GM23338 (cell line): ENCODE results near the gene ZNF217.

ENCODE experiments used
- EZH2 ChIP-seq: fragments of 200-600 bp; sonication (generic); IDR thresholded peaks from one replicate; pipeline ENCODE4 v1.8.0; 2017; ENCODE audit warnings: antibody characterized with exemption, mild to moderate bottlenecking, low read depth; ENCODE audit not compliant: unreplicated experiment
- TF ChIP-seq, protein P1 (sequence below), 2 experiments: fragments of 200-600 bp in 1 of 2; sonication (generic) in 1 of 2; conservative IDR thresholded peaks; 2 replicates each; pipeline versions ENCODE4 v1.5.1 to v1.6.1; 2016 to 2017; ENCODE audit warnings: antibody characterized with exemption in 2 of 2, low read depth in 2 of 2, mild to moderate bottlenecking in 2 of 2, moderate library complexity in 1 of 2

DNA sequence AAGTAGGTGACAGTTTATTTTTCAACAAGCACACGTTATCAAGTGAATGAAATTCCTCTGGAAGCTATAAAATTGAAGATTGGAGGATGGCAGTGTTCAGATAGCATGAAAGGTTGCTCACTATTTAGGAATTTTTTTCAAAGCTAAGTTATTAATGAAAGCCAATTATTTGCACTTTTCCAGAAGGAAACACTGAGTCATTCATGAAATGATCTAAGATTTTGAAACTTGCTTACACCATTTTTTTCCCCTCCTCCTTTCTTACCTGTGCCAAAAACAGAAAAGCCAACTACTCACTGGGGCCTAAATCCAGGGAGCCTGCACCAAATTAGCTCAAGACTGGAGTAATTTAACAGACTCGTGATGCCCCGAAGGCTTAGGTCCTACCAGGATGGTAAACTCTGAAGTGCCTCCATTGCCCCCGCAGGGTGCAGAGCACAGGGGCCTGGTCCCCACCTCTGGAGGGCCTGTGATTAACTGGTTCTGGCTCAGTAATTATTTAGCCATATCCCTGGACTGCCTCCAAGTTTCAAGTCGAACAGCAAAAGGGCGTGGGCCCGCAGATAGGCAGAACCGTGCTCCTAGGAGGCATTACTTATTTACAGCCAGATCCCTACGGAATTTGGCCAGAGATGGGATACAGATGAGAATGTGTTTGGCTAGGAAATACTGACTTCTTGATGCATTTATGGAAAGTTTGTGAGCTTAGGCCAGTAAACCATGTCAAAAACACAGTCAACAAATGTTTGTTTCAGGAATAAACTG lies 28.0 kb upstream of the ZNF217 start:
- TF ChIP-seq, protein P1, sequence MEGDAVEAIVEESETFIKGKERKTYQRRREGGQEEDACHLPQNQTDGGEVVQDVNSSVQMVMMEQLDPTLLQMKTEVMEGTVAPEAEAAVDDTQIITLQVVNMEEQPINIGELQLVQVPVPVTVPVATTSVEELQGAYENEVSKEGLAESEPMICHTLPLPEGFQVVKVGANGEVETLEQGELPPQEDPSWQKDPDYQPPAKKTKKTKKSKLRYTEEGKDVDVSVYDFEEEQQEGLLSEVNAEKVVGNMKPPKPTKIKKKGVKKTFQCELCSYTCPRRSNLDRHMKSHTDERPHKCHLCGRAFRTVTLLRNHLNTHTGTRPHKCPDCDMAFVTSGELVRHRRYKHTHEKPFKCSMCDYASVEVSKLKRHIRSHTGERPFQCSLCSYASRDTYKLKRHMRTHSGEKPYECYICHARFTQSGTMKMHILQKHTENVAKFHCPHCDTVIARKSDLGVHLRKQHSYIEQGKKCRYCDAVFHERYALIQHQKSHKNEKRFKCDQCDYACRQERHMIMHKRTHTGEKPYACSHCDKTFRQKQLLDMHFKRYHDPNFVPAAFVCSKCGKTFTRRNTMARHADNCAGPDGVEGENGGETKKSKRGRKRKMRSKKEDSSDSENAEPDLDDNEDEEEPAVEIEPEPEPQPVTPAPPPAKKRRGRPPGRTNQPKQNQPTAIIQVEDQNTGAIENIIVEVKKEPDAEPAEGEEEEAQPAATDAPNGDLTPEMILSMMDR (conservative IDR thresholded peaks at IDR 0.05; ENCODE audit: low read depth in 2 of 2) = no peak
- TF ChIP-seq EZH2 = no peak
